GM19351 (cell line): Measurements from ENCODE around the gene ADGRE3.
"Not testable (repeated sequence)": the region's sequence is repeated elsewhere in the genome, so short reads cannot be mapped to it uniquely, and the experiment has no call there.

Experiments used
- ATAC-seq: cut with Tn5 transposase; IDR thresholded peaks from one replicate; pipeline ENCODE4 v1.9.1; 2021; ENCODE audit warnings: mild to moderate bottlenecking, moderate library complexity; ENCODE audit not compliant: unreplicated experiment

Gene ADGRE3

GRCh38 chr19:14611051-14611450 lies 63.6 kb downstream of the ADGRE3 start:
- no peak for ATAC-seq

GRCh38 chr19:14606627-14607026 lies 68.0 kb downstream of the ADGRE3 start:
- ATAC-seq: no peak

- ATAC-seq: peak; percentile 77
These were observed 70.7 kb downstream of the ADGRE3 start for GRCh38 chr19:14603990-14604387.

- no peak for ATAC-seq
These were observed 75.0 kb downstream of the ADGRE3 start for GRCh38 chr19:14599548-14600147.

GRCh38 chr19:14595558-14595957 lies 79.1 kb downstream of the ADGRE3 start:
- ATAC-seq: no peak

GRCh38 chr19:14589433-14589832 lies 85.2 kb downstream of the ADGRE3 start:
- ATAC-seq: not testable (repeated sequence)

GRCh38 chr19:14585187-14585586 lies 89.5 kb downstream of the ADGRE3 start:
- ATAC-seq: peak; percentile 69

- ATAC-seq: not testable (repeated sequence)
These were observed 90.3 kb downstream of the ADGRE3 start for GRCh38 chr19:14584372-14584771.

GRCh38 chr19:14582894-14583340 lies 91.7 kb downstream of the ADGRE3 start, which contains the start of gene CLEC17A:
CLEC17A (plus strand) TSS chr19:14583084; CDS start chr19:14583161, 77 bp downstream.
- ATAC-seq: no peak

GRCh38 chr19:14580623-14581237 lies 93.9 kb downstream of the ADGRE3 start:
- no peak for ATAC-seq

- no peak for ATAC-seq
These were observed 96.7 kb downstream of the ADGRE3 start for GRCh38 chr19:14577885-14578427.

GRCh38 chr19:14577264-14577663 lies 97.4 kb downstream of the ADGRE3 start:
- no peak for ATAC-seq

- ATAC-seq: no peak
These were observed 98.3 kb downstream of the ADGRE3 start for GRCh38 chr19:14576363-14576762.

- ATAC-seq: no peak
These were observed 99.1 kb downstream of the ADGRE3 start for GRCh38 chr19:14575428-14575980.

- ATAC-seq: peak; percentile 85
These were observed 102.8 kb downstream of the ADGRE3 start, which contains the start of gene NDUFB7 for GRCh38 chr19:14571695-14572490. NDUFB7 (minus strand) TSS chr19:14572066; CDS start chr19:14572000, 66 bp downstream.

GRCh38 chr19:14570864-14571527 lies 103.6 kb downstream of the ADGRE3 start:
- ATAC-seq: no peak
